NCI-H1417 (cell line): ENCODE data around the gene LACC1.

ENCODE experiments used
- DNase-seq, 3 experiments: peaks; one replicate each; lab custom pipeline; 2025; lab: John Stamatoyannopoulos, UW

The LACC1 gene

DNA sequence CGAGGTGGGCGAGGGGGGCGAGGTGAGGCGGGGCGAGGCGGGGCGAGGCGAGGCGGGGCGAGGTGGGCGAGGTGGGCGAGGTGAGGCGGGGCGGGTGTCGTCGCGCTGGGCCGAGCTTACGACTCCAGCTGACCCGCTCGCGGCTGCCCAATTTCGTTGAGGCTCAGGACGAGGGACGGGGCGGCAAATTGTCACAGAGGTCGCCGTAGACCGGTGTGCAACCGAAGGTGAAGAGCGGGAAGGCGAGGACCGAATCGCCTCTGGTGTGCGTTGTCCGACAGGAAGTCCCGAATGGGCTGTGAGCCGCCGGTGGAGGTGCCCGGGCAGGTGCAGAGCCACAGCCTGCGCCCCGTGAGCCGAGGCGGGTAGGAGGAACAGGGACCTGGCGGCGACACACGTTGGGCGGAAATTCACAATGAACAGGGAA is at the start of gene LACC1:
LACC1 (plus strand) TSS at position 150 of the 427 bp plus-strand sequence. CDS start 1,082 bp downstream, outside the sequence.
- peak; percentile 62 to 77 (median 67) for DNase-seq

DNA sequence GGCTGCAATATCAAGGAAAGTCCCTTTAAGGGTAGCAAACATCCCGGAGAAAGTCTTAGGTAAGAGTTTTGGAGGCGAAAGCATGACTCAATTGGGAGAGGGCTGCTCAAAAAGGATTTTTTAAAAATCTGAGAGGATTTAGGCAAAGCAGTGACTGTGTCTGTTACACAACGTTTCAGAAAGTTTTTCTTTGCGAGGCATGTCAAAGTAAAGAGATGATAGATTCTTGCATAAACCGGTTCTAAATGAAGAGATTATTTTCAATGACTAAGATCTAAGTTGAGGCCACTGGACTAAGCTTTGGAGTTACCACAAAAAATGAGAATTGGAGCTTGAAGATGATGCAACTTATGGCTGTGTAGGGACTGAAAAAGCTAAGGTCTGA is 49.2 kb upstream of the LACC1 start:
- no peak for DNase-seq

- no peak for DNase-seq
Observed at GRCh38 chr13:43831088-43831487, 48.6 kb upstream of the LACC1 start.

DNA sequence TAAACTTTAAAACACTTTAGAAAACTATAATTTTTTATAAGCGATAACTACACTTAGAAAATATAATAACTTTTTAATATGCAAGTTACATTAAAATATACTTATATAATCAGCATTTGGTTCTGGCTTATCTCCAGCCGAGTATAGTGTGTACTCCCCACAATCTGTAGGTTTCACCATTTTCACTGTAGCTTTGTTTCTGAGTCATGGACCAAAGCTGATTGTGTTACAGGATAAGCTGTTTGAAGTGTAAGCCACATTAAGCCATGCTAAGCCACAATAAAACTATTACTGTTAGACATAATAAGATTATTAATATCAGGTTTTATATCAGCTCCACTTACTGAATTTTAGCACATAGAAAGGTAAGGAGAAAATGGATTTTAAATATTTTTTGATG is 44.0 kb upstream of the LACC1 start:
- no peak for DNase-seq

GRCh38 chr13:43838909-43839308 is 40.8 kb upstream of the LACC1 start:
- DNase-seq, result no peak

- DNase-seq, result no peak
Observed at GRCh38 chr13:43846496-43847158, 33.1 kb upstream of the LACC1 start.

DNA sequence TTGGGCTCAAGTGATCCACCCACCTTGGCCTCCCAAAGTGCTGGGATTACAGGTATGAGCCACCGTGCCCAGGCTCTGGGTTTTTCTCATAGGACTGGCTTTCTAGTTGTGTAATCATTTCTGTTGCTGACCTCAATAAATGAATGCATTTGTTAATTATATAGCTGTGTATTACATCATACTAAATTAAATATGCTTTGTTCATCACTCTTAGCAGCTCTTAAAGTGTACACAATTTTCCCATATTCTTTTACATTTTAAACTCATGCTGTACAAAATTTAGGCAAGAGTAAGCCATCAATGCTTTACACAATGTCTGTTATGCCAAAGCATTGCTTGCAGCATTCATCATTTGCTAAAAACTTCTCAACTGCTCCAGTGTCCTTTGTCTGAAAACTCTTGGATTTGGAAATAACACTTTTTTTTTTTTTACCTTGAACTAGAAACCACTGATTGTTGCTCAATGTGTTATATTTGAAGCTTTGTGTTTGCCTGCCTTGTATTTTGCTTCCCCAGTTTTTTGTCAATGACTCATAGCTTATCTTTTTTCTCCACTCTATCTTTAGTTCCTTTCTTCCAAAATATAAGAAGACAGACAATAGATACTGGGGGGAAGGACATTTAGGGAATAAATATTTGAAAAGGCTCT is 31.6 kb upstream of the LACC1 start:
- DNase-seq, result no peak

DNA sequence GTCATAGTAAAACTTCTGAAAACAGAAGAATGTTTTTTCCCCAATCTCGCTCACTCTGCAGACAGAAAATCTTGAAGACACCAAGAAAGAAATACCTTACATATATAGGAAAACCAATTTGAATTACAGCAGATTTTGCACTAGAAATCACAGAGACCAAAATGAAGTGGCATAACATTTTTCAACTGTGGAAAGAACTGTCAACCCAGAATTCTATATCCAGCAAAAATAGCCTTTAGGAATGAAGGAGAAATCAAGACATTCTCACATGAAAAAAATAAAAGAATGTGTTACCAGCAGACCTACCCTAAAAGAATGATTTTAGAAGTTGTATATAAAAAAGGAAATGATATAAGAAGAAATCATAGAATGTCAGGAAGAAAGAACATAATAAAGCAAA is 28.8 kb upstream of the LACC1 start:
- DNase-seq, result no peak

DNA sequence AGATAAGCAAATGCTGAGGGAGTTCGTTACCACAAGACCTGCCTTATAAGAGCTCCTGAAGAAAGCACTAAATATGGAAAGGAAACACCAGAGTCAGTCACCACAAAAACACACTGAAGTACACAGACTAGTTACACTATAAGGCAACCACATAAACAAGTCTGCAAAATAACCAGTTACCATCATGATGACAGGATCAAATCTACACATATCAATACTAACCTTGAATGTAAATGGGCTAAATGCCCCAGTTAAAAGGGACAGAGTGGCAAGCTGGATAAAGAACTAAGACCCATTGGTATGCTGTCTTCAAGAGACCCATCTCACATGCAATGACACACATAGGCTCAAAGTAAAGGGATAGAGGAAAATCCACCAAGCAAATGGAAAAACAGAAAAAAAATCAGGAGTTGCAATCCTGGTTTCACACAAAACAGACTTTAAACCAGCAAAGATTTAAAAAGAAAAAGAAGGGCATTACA is 26.7 kb upstream of the LACC1 start:
- DNase-seq, result no peak

- no peak for DNase-seq
Observed at GRCh38 chr13:43861863-43862262, 17.8 kb upstream of the LACC1 start.

DNA sequence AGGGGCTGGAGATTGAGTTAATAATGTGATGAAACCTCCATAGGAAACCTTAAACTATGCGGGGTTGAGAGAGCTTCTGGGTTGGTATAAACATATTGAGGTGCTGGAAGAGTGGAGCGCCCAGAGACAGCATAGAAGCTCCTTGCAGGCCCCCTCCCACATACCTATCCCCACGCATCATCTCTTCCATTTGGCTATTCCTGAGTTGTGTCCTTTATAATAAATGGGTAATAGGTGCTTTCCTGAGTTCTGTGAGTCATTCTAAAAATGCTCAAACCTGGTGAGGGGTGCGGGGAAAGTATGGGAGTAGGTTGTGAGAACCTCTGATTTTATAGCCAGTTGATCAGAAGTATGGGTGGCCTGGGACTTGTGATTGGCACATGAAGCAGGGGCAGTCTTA is 14.8 kb upstream of the LACC1 start:
- DNase-seq, result no peak

GRCh38 chr13:43865892-43866291 is 13.8 kb upstream of the LACC1 start:
- no peak for DNase-seq

DNA sequence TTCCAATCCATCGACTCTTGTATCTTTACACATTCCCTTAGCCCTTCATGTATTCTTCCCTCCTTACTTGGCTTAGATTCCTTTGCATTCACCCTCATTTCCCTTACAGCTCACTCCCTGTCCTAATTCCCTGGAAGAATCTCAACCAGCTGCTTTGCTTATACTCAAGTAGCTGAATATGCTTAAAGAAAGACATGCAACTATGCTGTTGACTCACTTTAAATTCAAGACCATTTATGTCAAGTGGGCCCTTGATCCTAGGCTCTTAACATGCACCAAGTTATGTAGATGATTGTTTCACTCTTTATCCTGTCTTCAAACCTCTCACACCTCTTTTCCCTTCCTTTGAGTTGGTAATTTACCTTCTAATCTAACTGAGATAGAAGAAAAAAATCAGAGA is 7.5 kb upstream of the LACC1 start:
- DNase-seq, result peak in 1 of 3 experiments; percentile 13

GRCh38 chr13:43874504-43875092 is 5.1 kb upstream of the LACC1 start:
- DNase-seq, result peak in 2 of 3 experiments; percentile 15 to 51

- peak in 1 of 3 experiments; percentile 5 for DNase-seq
Observed at GRCh38 chr13:43876366-43876765, 3.3 kb upstream of the LACC1 start.

GRCh38 chr13:43877326-43877725 is 2.4 kb upstream of the LACC1 start:
- peak in 1 of 3 experiments; percentile 4 for DNase-seq

DNA sequence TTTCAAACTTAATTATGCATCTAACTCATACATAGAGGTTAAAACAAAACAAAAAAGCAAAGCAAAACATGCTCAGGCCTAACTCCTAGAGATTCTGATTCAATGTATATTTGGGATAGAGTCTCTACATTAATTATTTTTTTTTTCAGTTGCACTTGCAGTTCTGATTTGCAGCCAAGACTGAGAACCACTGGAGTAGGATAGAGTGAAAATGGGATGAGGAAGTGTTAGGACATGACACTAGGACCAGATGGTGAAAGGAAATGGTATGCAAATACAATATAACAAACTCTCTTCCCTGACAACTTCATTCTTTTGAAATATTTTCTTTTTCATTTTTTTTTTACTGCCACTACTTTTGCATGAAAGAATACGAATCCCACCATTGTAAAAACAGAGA is 1.9 kb upstream of the LACC1 start:
- no peak for DNase-seq

DNA sequence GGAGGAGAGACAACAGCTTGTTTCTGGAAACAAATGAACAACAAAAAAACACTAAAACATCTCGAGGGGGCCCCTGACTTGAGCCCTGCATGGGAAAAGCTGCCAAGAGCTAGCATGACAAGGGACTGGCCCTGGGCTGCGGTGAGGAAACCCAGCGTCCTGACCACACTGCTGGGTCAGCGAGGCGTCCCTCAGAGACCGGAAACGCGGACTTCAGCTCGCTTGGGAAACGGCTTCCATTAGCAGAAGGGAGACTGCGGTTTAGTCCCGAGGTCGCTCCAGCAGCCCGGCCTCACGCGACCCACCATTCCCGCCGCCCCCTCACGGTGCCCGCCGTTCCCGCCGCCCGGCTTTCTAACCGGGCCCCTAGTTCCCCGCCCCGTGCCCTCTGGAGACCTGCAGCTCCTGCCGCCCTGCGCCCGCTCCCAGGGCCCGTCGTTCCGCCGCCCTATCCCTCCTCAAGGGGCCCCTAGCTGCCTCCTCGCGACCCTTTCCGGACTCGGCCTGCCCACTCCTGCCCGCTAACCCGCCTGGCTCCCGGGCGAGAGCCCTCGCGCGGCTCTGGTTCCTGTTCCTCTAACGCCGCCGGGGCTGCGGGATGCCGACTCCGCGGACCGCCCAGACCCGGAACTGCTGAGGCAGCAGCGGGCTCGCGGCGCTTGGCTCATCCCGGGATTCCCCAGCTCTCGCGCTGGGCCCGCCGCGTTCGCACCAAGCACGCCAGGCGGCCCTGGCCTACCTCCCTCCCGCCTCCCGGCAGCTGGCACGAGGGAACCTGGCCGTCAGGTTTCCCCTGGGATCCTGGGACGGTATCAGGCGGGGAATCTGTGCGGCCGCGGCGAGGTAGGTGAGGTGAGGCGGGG is 581 bp upstream of the LACC1 start, which contains the start of gene CCDC122:
CCDC122 (minus strand) TSS at position 849 of the 863 bp plus-strand sequence. CDS start 10,364 bp downstream, outside the sequence.
- DNase-seq, result peak; percentile 68 to 78 (median 77)

GRCh38 chr13:43880214-43880855 is 631 bp downstream of the LACC1 start:
- DNase-seq, result peak in 1 of 3 experiments; percentile 44

DNA sequence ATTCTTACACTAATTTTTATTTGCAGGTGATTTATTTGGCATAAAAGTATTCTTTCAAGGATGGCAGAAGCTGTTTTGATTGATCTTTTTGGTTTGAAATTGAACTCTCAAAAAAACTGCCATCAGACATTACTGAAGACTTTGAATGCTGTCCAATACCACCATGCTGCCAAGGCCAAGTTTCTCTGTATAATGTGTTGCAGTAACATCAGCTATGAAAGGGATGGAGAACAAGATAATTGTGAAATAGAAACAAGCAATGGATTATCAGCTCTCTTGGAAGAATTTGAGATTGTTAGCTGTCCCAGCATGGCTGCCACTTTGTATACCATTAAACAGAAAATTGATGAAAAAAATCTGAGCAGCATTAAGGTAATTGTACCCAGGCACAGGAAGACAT is 1.2 kb downstream of the LACC1 start:
- DNase-seq, result no peak

DNA sequence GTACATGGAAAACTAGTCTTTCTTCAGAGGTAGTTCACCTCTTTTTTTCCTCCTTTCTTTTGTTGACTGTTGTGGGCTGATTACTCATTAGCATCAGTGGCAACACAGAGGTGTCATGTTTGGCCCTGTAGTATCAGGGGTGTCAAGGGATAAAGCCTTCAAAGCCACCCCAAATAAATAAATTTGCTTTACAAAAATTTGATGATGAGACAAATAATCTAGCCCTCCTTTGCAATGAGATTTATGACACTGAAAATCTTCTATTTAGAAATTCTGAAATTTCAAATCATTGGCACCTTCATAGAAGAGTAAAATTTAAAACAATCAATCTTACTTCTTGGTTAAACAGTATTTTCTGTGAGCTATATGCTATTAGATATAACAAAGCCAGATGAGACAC is 1.9 kb downstream of the LACC1 start:
- no peak for DNase-seq

DNA sequence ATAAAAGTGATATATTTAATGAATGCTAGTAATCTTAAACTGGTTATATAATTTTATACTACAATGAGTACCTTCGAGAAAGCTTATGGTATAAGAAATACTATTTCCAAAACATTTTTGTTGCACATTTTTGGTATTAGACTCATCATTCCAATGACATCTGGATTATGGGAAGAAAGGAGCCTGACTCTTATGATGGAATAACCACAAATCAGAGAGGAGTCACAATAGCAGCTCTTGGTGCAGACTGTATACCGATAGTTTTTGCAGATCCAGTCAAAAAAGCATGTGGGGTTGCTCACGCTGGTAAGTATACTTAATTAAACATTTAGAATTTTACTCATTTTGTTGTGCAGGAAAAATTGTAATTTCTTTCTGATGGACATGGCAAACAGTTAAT is 3.9 kb downstream of the LACC1 start:
- DNase-seq, result no peak
